Uterus (tissue), 4 donors: ENCODE results near the gene TSC2. TPM values are rescaled to one million over a fixed set of nuclear protein-coding genes. Genes with fewer than 3 reads are reported as not detected.

Experiments
- DNase-seq, 2 donors: peaks; one replicate each; pipeline ENCODE4 v3.0.0-alpha.2; 2019 to 2020
- H3K27ac ChIP-seq, 2 donors: fragments of 200-600 bp; sonication (generic); 1 replicate in 1 of 2; 2 replicates in 1 of 2; pipeline ENCODE4 v1.5.1; 2016 to 2018
- H3K27me3 ChIP-seq, 2 donors: fragments of 200-600 bp; sonication (generic); one replicate each; pipeline ENCODE4 v1.5.1; 2018 to 2019; ENCODE audit warnings: control low read depth in 1 of 2
- H3K36me3 ChIP-seq, 2 donors: fragments of 200-600 bp; sonication (generic); one replicate each; pipeline ENCODE4 v1.5.1; 2019; ENCODE audit warnings: control low read depth in 1 of 2
- H3K4me1 ChIP-seq, 2 donors: fragments of 200-600 bp; sonication (generic); one replicate each; pipeline ENCODE4 v1.5.1; 2018 to 2019; ENCODE audit warnings: control low read depth in 1 of 2
- H3K4me3 ChIP-seq, 2 donors: fragments of 200-600 bp; sonication (generic); 1 replicate in 1 of 2; 2 replicates in 1 of 2; pipeline ENCODE4 v1.5.1; 2018 to 2019; ENCODE audit warnings: mild to moderate bottlenecking in 1 of 2
- H3K9me3 ChIP-seq, 2 donors: fragments of 200-600 bp; sonication (generic); one replicate each; pipeline ENCODE4 v1.5.1; 2019; ENCODE audit warnings: control low read depth in 1 of 2
- CTCF ChIP-seq, 4 experiments: fragments of 200-600 bp in 2 of 4; fragments of 450-650 bp in 2 of 4; sonication (generic) in 2 of 4; IDR thresholded peaks; one replicate each; pipeline ENCODE4 v1.5.1; 2016 to 2019; ENCODE audit warnings: antibody characterized with exemption in 4 of 4, mild to moderate bottlenecking in 2 of 4, moderate library complexity in 1 of 4
- POLR2A ChIP-seq, 2 donors: fragments of 450-650 bp; IDR thresholded peaks; one replicate each; pipeline ENCODE4 v1.6.1; 2016; ENCODE audit warnings: antibody characterized with exemption in 2 of 2, mild to moderate bottlenecking in 1 of 2, moderate library complexity in 1 of 2
- intact Hi-C: fragments of 100-400 bp; cut with DNase I; formaldehyde crosslinking; loops from one replicate; pipeline ENCODE4 v1.15.1; 2023; ENCODE audit warnings: low total_unique reads
- total RNA-seq, 4 donors: library from RNA; depleted of rRNA in 3 of 4; stranded (reverse); fragments of >200 nt in 3 of 4; gene quantifications; one replicate each; pipeline versions ENCODE4 v1.1.0 to v1.2.4, GENCODE V29; 2014 to 2023
- donor health status: DM: yes; HTN: yes; CAD: no.

TSC2 gene
- total RNA-seq, result 100 to 1,000 TPM in 2 of 4 donors, 10 to 100 TPM in 2; 53.8 to 347 (median 131) TPM

- intact Hi-C loops, result no loop called here
- DNase-seq, result peak; percentile 95 to 96
Measured at GRCh38 chr16:2047330-2048115, at the start of gene TSC2, which contains the start of gene NTHL1. TSS of gene TSC2 (plus strand) at chr16:2047985. CDS start at chr16:2048616, 631 bp downstream. TSS of gene NTHL1 (minus strand) at chr16:2047834. CDS start at chr16:2047823, 11 bp downstream.

GRCh38 chr16:1998360-1998835 is 49.4 kb upstream of the TSC2 start:
- H3K27ac ChIP-seq, result no peak overlapping the region
- no peak for DNase-seq
- H3K36me3 ChIP-seq, result no peaks in the 10 kb centered on the region
- no peak for TF ChIP-seq POLR2A (IDR thresholded peaks at IDR 0.05)
- TF ChIP-seq CTCF (IDR thresholded peaks at IDR 0.05), result no peak
- no peaks in the 10 kb centered on the region for H3K9me3 ChIP-seq
- no peaks in the 10 kb centered on the region for H3K4me1 ChIP-seq
- no peak overlapping the region for H3K4me3 ChIP-seq
- intact Hi-C loops, result no loop called here
- H3K27me3 ChIP-seq, result no peaks in the 10 kb centered on the region

More at GRCh38 chr16:2047330-2048115, at the start of gene TSC2, which contains the start of gene NTHL1:
- Histone ChIP-seq H3K4me3 (peak within 1 kb of the TSS; percentile 66 to 75), H3K9me3 (no peaks in the 10 kb centered on the region), H3K27me3 (no peaks in the 10 kb centered on the region), H3K36me3 (no peaks in the 10 kb centered on the region), H3K4me1 (peaks cover 0 to 18% of the 10 kb centered on the region in 2 donors), H3K27ac (peak within 1 kb of the TSS; percentile 73 to 74)
- TF ChIP-seq POLR2A (IDR thresholded peaks at IDR 0.05) (peak in 1 of 2 donors; percentile 54), CTCF (IDR thresholded peaks at IDR 0.05) (peak; percentile 31 to 77 (median 50))

GRCh38 chr16:1998852-1999801 is 48.7 kb upstream of the TSC2 start:
- no peaks in the 10 kb centered on the region for H3K27me3 ChIP-seq
- intact Hi-C loops, result no loop called here
- H3K27ac ChIP-seq, result no peak overlapping the region
- H3K4me3 ChIP-seq, result no peak overlapping the region
- no peaks in the 10 kb centered on the region for H3K4me1 ChIP-seq
- H3K36me3 ChIP-seq, result no peaks in the 10 kb centered on the region
- no peak for DNase-seq
- H3K9me3 ChIP-seq, result no peaks in the 10 kb centered on the region
- TF ChIP-seq POLR2A (IDR thresholded peaks at IDR 0.05) (no peak), CTCF (IDR thresholded peaks at IDR 0.05) (no peak)

- intact Hi-C loops, result no loop called here
- no peak overlapping the region for H3K4me3 ChIP-seq
- no peak overlapping the region for H3K27ac ChIP-seq
- no peaks in the 10 kb centered on the region for H3K27me3 ChIP-seq
- H3K36me3 ChIP-seq, result no peaks in the 10 kb centered on the region
- peaks cover 0 to under 1% of the 10 kb centered on the region in 2 donors for H3K4me1 ChIP-seq
- H3K9me3 ChIP-seq, result no peaks in the 10 kb centered on the region
- TF ChIP-seq POLR2A (IDR thresholded peaks at IDR 0.05) (no peak), CTCF (IDR thresholded peaks at IDR 0.05) (no peak)
- DNase-seq, result no peak
Measured at GRCh38 chr16:1999866-2000514, 47.8 kb upstream of the TSC2 start.
